GM12878 (cell line): ENCODE data around the gene C2orf80. TPM values are rescaled to one million over a fixed set of nuclear protein-coding genes. Genes with fewer than 3 reads are reported as not detected.

Source experiments
- ATAC-seq: fragments of 200-7000 bp; cut with Tn5 transposase; 3 replicates; pipeline ENCODE4 v1.9.1; 2020; ENCODE audit warnings: mild to moderate bottlenecking, moderate library complexity
- BruUV-seq: library from RNA; stranded (reverse); fragments of 400-500 nt; replicated peaks from 2 replicates; lab custom pipeline; 2021; lab: Mats Ljungman, UMichigan
- CTCF ChIA-PET: fragments of 300-600 bp; sonication (Branson Sonifier 250); formaldehyde crosslinking; extraction: SDS; loops from one replicate; lab custom pipeline; 2021; ENCODE audit warnings: inconsistent platforms; lab: Yijun Ruan, JAX
- POLR2A ChIA-PET: fragments of 350-600 bp; formaldehyde crosslinking; extraction: SDS; loops from one replicate; lab custom pipeline; 2021; ENCODE audit warnings: inconsistent platforms; lab: Charles Lee
- RAD21 ChIA-PET: fragments of 300-600 bp; sonication (Branson Sonifier 250); formaldehyde crosslinking; loops from one replicate; lab custom pipeline; 2023; ENCODE audit warnings: antibody characterized with exemption; ENCODE audit not compliant: unreplicated experiment; lab: Charles Lee
- SMC1A ChIA-PET: fragments of 300-600 bp; sonication (Branson Sonifier 250); formaldehyde crosslinking; loops from one replicate; lab custom pipeline; 2023; ENCODE audit not compliant: unreplicated experiment, uncharacterized antibody; lab: Charles Lee
- DNase-seq: peaks from one replicate; pipeline ENCODE4 v3.0.0-alpha.2; 2011; ENCODE audit warnings: low read depth, low spot score
- FAIRE-seq: peaks from 3 replicates; lab custom pipeline; 2011; peaks lifted over from hg19 to GRCh38; lab: Jason Lieb, UNC
- H2AFZ ChIP-seq: 2 replicates; pipeline ENCODE4 v1.6.0; 2011; ENCODE audit warnings: low read depth, low read length, control low read depth; ENCODE audit not compliant: control insufficient read depth
- H3K27ac ChIP-seq: 2 replicates; pipeline ENCODE4 v1.5.1; 2011; ENCODE audit warnings: control low read depth; ENCODE audit not compliant: control insufficient read depth, insufficient read depth
- H3K27me3 ChIP-seq, 2 experiments: replicated peaks in 1 of 2; 2 replicates each; pipeline versions ENCODE4 v1.6.0 to v1.6.1; 2011; ENCODE audit warnings: low read length in 1 of 2; ENCODE audit not compliant: control insufficient read depth in 2 of 2, insufficient read depth in 2 of 2
- H3K36me3 ChIP-seq, 2 experiments: 2 replicates each; pipeline ENCODE4 v1.5.1; 2011; ENCODE audit warnings: low read length in 1 of 2; ENCODE audit not compliant: control insufficient read depth in 2 of 2, insufficient read depth in 2 of 2
- H3K4me1 ChIP-seq: 2 replicates; pipeline ENCODE4 v1.6.1; 2011; ENCODE audit warnings: mild to moderate bottlenecking, low read length, moderate library complexity, mixed read lengths; ENCODE audit not compliant: control insufficient read depth, insufficient read depth
- H3K4me2 ChIP-seq: 2 replicates; pipeline ENCODE4 v1.6.0; 2011; ENCODE audit warnings: control low read depth; ENCODE audit not compliant: control insufficient read depth, insufficient read depth
- H3K4me3 ChIP-seq: fragments of 200-600 bp; sonication (generic); 2 replicates; pipeline ENCODE4 v1.5.1; 2016
- H3K79me2 ChIP-seq: 2 replicates; pipeline ENCODE4 v1.6.0; 2011; ENCODE audit warnings: low read length; ENCODE audit not compliant: control insufficient read depth, insufficient read depth
- H3K9ac ChIP-seq: 2 replicates; pipeline ENCODE4 v1.8.0; 2011; ENCODE audit warnings: low read length, control low read depth, mixed read lengths; ENCODE audit not compliant: control insufficient read depth, insufficient read depth
- H3K9me3 ChIP-seq: replicated peaks from 3 replicates; pipeline ENCODE4 v1.5.1; 2011; ENCODE audit warnings: mild to moderate bottlenecking, low read length; ENCODE audit not compliant: control insufficient read depth, insufficient read depth
- H4K20me1 ChIP-seq: 2 replicates; pipeline ENCODE4 v1.6.0; 2011; ENCODE audit not compliant: control insufficient read depth, insufficient read depth
- E2F8 ChIP-seq: fragments of 450-650 bp; IDR thresholded peaks from 2 replicates; pipeline ENCODE4 v1.6.1; 2018; ENCODE audit warnings: mild to moderate bottlenecking, low read depth, moderate library complexity; ENCODE audit not compliant: partially characterized antibody
- ESRRA ChIP-seq: IDR thresholded peaks from 2 replicates; pipeline ENCODE4 v1.6.1; 2012; ENCODE audit warnings: mild to moderate bottlenecking, low read length, improper control_type of control experiment
- IRF4 ChIP-seq: IDR thresholded peaks from 2 replicates; pipeline ENCODE4 v1.6.1; 2011; ENCODE audit warnings: low read depth, low read length
- NFYB ChIP-seq: IDR thresholded peaks from 2 replicates; pipeline ENCODE4 v1.6.1; 2011; ENCODE audit warnings: low read depth, mild to moderate bottlenecking, low read length, improper control_type of control experiment, moderate library complexity; ENCODE audit not compliant: insufficient read depth
- ZNF207 ChIP-seq: fragments of 450-650 bp; IDR thresholded peaks from 2 replicates; pipeline ENCODE4 v1.6.1; 2014; ENCODE audit warnings: antibody characterized with exemption, mild to moderate bottlenecking, borderline replicate concordance
- ZNF622 ChIP-seq: fragments of 450-650 bp; IDR thresholded peaks from 2 replicates; pipeline ENCODE4 v1.6.1; 2017; ENCODE audit warnings: mild to moderate bottlenecking, inconsistent platforms
- WGBS: methylation state at CpG from one replicate; pipeline ENCODE4 v1.1.6; 2016; ENCODE audit warnings: low lambda C conversion rate; ENCODE audit not compliant: insufficient replicate concordance, insufficient coverage; ENCODE audit errors: missing lambda C conversion rate; 5-methylcytosine and 5-hydroxymethylcytosine counted together
- in situ Hi-C: fragments of 300-500 bp; cut with MboI; formaldehyde crosslinking; loops from 9 replicates; pipeline ENCODE4 v1.14.3; 2018; ENCODE audit warnings: mixed read lengths
- intact Hi-C: fragments of 100-400 bp; cut with micrococcal nuclease; formaldehyde crosslinking; loops from one replicate; pipeline ENCODE4 v1.14.2; 2022; ENCODE audit not compliant: unreplicated experiment
- polyA plus RNA-seq, 11 experiments: library from polyadenylated mRNA; depleted of rRNA in 4 of 11; unstranded in 6 of 11; stranded (reverse) in 5 of 11; fragments of >200 nt; fragmentation: Nextera tagmentation in 4 of 11; fragmentation: Illumina TruSeq in 1 of 11; extraction: Ambion mirVana in 4 of 11; extraction: Trizol in 1 of 11; gene quantifications; 1 replicate in 1 of 11; 2 replicates in 10 of 11; pipeline versions ENCODE4 v1.2.1 to v1.2.3, GENCODE V29; 2011 to 2016; ENCODE audit warnings: inconsistent platforms in 2 of 11, missing spikeins in 2 of 11, low read depth in 1 of 11
- total RNA-seq, 4 experiments: library from RNA; depleted of rRNA in 3 of 4; stranded (reverse); fragments of >200 nt in 3 of 4; fragmentation: Illumina TruSeq in 1 of 4; extraction: Trizol in 1 of 4; gene quantifications; 2 replicates each; pipeline versions ENCODE4 v1.2.1 to v1.2.3, GENCODE V29; 2013 to 2021
- TF ChIP-seq, protein P1 (sequence below): IDR thresholded peaks from 2 replicates; pipeline ENCODE4 v1.6.1; 2012; ENCODE audit warnings: low read depth, low read length, improper control_type of control experiment
- TF ChIP-seq, protein P2 (sequence below): IDR thresholded peaks from 2 replicates; pipeline ENCODE4 v1.6.1; 2011; ENCODE audit warnings: borderline replicate concordance, low read depth, mild to moderate bottlenecking, moderate library complexity, mixed read lengths, low read length; ENCODE audit not compliant: insufficient read depth; ENCODE audit errors: extremely low read length
- TF ChIP-seq, protein P3 (sequence below): fragments of 450-650 bp; IDR thresholded peaks from 2 replicates; pipeline ENCODE4 v1.6.1; 2018; ENCODE audit warnings: borderline replicate concordance, mild to moderate bottlenecking; ENCODE audit not compliant: partially characterized antibody
- TF ChIP-seq, protein P4 (sequence below): fragments of 450-650 bp; IDR thresholded peaks from 2 replicates; pipeline ENCODE4 v1.6.1; 2017; ENCODE audit warnings: low read depth, mild to moderate bottlenecking, moderate library complexity

C2orf80 gene
- total and polyA plus RNA-seq, 10 of the 15 experiments (the other 5 are each of a cell fraction or from before 2014, with no cell fraction given) = not detected

GRCh38 chr2:208164951-208165755 lies 24.7 kb downstream of the C2orf80 start (continued):
- TF ChIP-seq, protein P1, sequence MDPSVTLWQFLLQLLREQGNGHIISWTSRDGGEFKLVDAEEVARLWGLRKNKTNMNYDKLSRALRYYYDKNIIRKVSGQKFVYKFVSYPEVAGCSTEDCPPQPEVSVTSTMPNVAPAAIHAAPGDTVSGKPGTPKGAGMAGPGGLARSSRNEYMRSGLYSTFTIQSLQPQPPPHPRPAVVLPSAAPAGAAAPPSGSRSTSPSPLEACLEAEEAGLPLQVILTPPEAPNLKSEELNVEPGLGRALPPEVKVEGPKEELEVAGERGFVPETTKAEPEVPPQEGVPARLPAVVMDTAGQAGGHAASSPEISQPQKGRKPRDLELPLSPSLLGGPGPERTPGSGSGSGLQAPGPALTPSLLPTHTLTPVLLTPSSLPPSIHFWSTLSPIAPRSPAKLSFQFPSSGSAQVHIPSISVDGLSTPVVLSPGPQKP = no peak
- TF ChIP-seq, protein P2, sequence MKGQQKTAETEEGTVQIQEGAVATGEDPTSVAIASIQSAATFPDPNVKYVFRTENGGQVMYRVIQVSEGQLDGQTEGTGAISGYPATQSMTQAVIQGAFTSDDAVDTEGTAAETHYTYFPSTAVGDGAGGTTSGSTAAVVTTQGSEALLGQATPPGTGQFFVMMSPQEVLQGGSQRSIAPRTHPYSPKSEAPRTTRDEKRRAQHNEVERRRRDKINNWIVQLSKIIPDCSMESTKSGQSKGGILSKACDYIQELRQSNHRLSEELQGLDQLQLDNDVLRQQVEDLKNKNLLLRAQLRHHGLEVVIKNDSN = no peak

DNA sequence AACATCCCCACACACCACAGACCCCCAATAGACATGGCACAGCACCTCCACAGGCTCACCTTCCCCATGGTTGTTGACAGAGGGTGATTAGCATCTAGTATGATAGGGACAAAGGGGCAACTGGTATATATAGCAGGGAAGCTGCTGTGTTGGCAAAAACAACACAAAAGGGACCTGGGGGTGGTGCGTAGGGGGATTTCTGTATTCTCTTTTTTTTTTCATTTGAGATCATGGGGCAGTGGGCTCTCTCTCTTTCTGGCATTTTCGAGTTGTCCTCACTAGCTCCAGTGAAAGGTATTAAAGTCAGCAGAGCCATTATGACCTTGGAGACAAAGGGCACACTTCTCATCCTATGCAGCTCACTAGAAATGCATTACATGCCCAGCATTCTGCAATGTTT lies 26.3 kb downstream of the C2orf80 start, which contains the start of gene CRYGA:
TSS of gene CRYGA (minus strand) at position 101 of the 400 bp plus-strand sequence. CDS start at position 68, 33 bp downstream.
- no peak for TF ChIP-seq ZNF622
- no peak for TF ChIP-seq E2F8
- TF ChIP-seq ZNF207 = no peak
- TF ChIP-seq ESRRA = no peak
- no peak for TF ChIP-seq IRF4
- no peak for TF ChIP-seq NFYB
- TF ChIP-seq, protein P3, sequence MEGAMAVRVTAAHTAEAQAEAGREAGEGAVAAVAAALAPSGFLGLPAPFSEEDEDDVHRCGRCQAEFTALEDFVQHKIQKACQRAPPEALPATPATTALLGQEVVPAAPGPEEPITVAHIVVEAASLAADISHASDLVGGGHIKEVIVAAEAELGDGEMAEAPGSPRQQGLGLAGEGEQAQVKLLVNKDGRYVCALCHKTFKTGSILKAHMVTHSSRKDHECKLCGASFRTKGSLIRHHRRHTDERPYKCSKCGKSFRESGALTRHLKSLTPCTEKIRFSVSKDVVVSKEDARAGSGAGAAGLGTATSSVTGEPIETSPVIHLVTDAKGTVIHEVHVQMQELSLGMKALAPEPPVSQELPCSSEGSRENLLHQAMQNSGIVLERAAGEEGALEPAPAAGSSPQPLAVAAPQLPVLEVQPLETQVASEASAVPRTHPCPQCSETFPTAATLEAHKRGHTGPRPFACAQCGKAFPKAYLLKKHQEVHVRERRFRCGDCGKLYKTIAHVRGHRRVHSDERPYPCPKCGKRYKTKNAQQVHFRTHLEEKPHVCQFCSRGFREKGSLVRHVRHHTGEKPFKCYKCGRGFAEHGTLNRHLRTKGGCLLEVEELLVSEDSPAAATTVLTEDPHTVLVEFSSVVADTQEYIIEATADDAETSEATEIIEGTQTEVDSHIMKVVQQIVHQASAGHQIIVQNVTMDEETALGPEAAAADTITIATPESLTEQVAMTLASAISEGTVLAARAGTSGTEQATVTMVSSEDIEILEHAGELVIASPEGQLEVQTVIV = no peak
- TF ChIP-seq, protein P4, sequence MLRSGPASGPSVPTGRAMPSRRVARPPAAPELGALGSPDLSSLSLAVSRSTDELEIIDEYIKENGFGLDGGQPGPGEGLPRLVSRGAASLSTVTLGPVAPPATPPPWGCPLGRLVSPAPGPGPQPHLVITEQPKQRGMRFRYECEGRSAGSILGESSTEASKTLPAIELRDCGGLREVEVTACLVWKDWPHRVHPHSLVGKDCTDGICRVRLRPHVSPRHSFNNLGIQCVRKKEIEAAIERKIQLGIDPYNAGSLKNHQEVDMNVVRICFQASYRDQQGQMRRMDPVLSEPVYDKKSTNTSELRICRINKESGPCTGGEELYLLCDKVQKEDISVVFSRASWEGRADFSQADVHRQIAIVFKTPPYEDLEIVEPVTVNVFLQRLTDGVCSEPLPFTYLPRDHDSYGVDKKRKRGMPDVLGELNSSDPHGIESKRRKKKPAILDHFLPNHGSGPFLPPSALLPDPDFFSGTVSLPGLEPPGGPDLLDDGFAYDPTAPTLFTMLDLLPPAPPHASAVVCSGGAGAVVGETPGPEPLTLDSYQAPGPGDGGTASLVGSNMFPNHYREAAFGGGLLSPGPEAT = no peak
- TF ChIP-seq, all 136 proteins: peak for 0
- Histone ChIP-seq H3K9ac (no peak within 1 kb of the TSS), H3K9me3 (no peaks in the 10 kb centered on the region), H3K4me3 (no peak within 1 kb of the TSS), H4K20me1 (no peaks in the 10 kb centered on the region), H3K36me3 (no peaks in the 10 kb centered on the region), H3K27ac (no peak within 1 kb of the TSS), H3K27me3 (no peaks in the 10 kb centered on the region), H3K4me2 (no peak within 1 kb of the TSS), H2AFZ (no peak within 1 kb of the TSS), H3K79me2 (no peaks in the 10 kb centered on the region), H3K4me1 (no peaks in the 10 kb centered on the region)
- no peak for ATAC-seq
- ChIA-PET POLR2A (no interaction called here), SMC1A (interaction anchor here (0.9 kb wide), 1 partner anchor 1228 kb away, joined by 3 read pairs; no protein-coding TSS in a partner anchor), CTCF (interaction anchor here (1.4 kb wide), 1 partner anchor 11 kb away, joined by 4 read pairs; no protein-coding TSS in a partner anchor), RAD21 (no interaction called here)
- FAIRE-seq = no peak
- in situ Hi-C loops = no loop called here
- no peak for DNase-seq
- 27% methylated on average over 2 of the region's 2 CpGs for WGBS
- no TSS peak for BruUV-seq
- intact Hi-C loops = no loop called here
